Measurements from ENCODE around the gene LAMC1. TPM values are rescaled to one million over a fixed set of nuclear protein-coding genes. Genes with fewer than 3 reads are reported as not detected.

Gene LAMC1
- total and polyA plus RNA-seq, 2 of the 4 experiments (the other 2 are of a cell fraction) = 249 to 394 TPM

GRCh38 chr1:183110326-183110880 lies 87.2 kb downstream of the LAMC1 start:
- Histone ChIP-seq H3K14ac (replicated peaks; ENCODE audit: low read depth, low read length) (no peak overlapping the region), H2BK5ac (ENCODE audit: low read depth, low read length, poor library complexity, severe bottlenecking) (no peak overlapping the region), H3K4ac (ENCODE audit: low read depth, low read length) (no peak overlapping the region), H2AK9ac (replicated peaks; ENCODE audit: low read depth, low read length, poor library complexity) (no peak overlapping the region), H3K4me1 (ENCODE audit: control insufficient read depth, insufficient read depth, low read length) (peaks cover 12% of the 10 kb centered on the region), H4K20me1 (ENCODE audit: insufficient read depth, low read length) (peaks cover 31% of the 10 kb centered on the region), H3K36me3 (ENCODE audit: control insufficient read depth, insufficient read depth, low read length) (peaks cover 26% of the 10 kb centered on the region), H3K9ac (ENCODE audit: low read depth, low read length) (no peak overlapping the region), H4K5ac (ENCODE audit: low read depth, low read length) (no peak overlapping the region), H3K4me2 (ENCODE audit: low read depth, low read length) (no peak overlapping the region), H3K27me3 (ENCODE audit: control insufficient read depth, insufficient read depth, low read length) (no peaks in the 10 kb centered on the region), H2BK120ac (ENCODE audit: low read depth, low read length) (no peak overlapping the region), H3K27ac (ENCODE audit: insufficient read depth, low read length) (no peak overlapping the region), H3K4me3 (ENCODE audit: insufficient read depth, low read depth, low read length) (no peak overlapping the region), H4K91ac (ENCODE audit: insufficient read depth, low read depth, low read length) (no peak overlapping the region), H3K9me1 (ENCODE audit: insufficient read depth, low read length) (peaks cover 13% of the 10 kb centered on the region), H2AFZ (replicated peaks; ENCODE audit: low read length, poor library complexity) (no peak overlapping the region), H3K18ac (ENCODE audit: low read depth, low read length) (no peak overlapping the region), H3K9me3 (ENCODE audit: control insufficient read depth, insufficient read depth, low read length) (no peaks in the 10 kb centered on the region), H3K79me1 (ENCODE audit: low read depth in 1 of 2, low read length in 2 of 2) (peaks cover 51 to 74% of the 10 kb centered on the region in 2 experiments), H3K23ac (ENCODE audit: low read depth, low read length) (no peak overlapping the region), H3K56ac (ENCODE audit: extremely low read depth, insufficient read depth, low read length) (no peak overlapping the region), H4K8ac (ENCODE audit: low read depth in 2 of 2, low read length in 2 of 2) (no peak overlapping the region), H2BK20ac (ENCODE audit: low read depth, low read length) (no peak overlapping the region), H2AK5ac (ENCODE audit: low read depth, low read length) (no peak overlapping the region), H2BK15ac (ENCODE audit: low read depth, low read length) (no peak overlapping the region)
- DNase-seq (no peak), ATAC-seq (ENCODE audit: low read depth) (no peak)
- BruUV-seq (replicated peaks) = no TSS peak
- dilution Hi-C loops (cut with HindIII; ENCODE audit: low sequenced_read_pairs, unreplicated experiment) (no loop called here), in situ Hi-C loops (cut with MboI; ENCODE audit: low sequenced_read_pairs) (loop anchor here (10.0 to 25.0 kb wide), 2 partner anchors 148 to 226 kb away; partner anchors contain the start of gene SHCBP1L), intact Hi-C loops (cut with micrococcal nuclease) (no loop called here)
- TF ChIP-seq MXI1 (IDR thresholded peaks at IDR 0.05; ENCODE audit: borderline replicate concordance, low read depth, low read length) = no peak
- no peak for TF ChIP-seq USF2 (IDR thresholded peaks at IDR 0.05; ENCODE audit: low read depth, low read length)
- TF ChIP-seq RCOR1 (IDR thresholded peaks at IDR 0.05; ENCODE audit: insufficient replicate concordance, low read length) = no peak
- no peak for TF ChIP-seq POLR2A (IDR thresholded peaks at IDR 0.05; ENCODE audit: low read depth, low read length)
- no peak for TF ChIP-seq ELK1 (IDR thresholded peaks at IDR 0.05; ENCODE audit: borderline replicate concordance, low read depth, low read length)
- no peak for TF ChIP-seq MAZ (IDR thresholded peaks at IDR 0.05; ENCODE audit: borderline replicate concordance, low read depth, low read length)
- TF ChIP-seq SMC3 (IDR thresholded peaks at IDR 0.05; ENCODE audit: low read depth, low read length) = no peak
- TF ChIP-seq RAD21 (IDR thresholded peaks at IDR 0.05; ENCODE audit: low read length) = no peak
- no peak for TF ChIP-seq CEBPB (IDR thresholded peaks at IDR 0.05; ENCODE audit: low read depth, low read length)
- no peak for TF ChIP-seq CTCF (conservative IDR thresholded peaks at IDR 0.05; ENCODE audit: low read depth, low read length)
- TF ChIP-seq BHLHE40 (IDR thresholded peaks at IDR 0.05; ENCODE audit: low read depth, low read length) = no peak
- TF ChIP-seq MAFK (IDR thresholded peaks at IDR 0.05; ENCODE audit: low read depth, low read length) = no peak
- TF ChIP-seq RFX5 (IDR thresholded peaks at IDR 0.05; ENCODE audit: low read depth, low read length) = no peak
- TF ChIP-seq CHD1 (IDR thresholded peaks at IDR 0.05; ENCODE audit: low read depth, low read length) = no peak
- TF ChIP-seq NFE2L2 (IDR thresholded peaks at IDR 0.05; ENCODE audit: low read depth, low read length) = no peak
- POLR2A ChIA-PET (ENCODE audit: unreplicated experiment) = no interaction called here
- WGBS, 2 experiments (ENCODE audit: extremely low coverage in 2 of 2, insufficient read length in 1 of 2) = 89% methylated on average over 4 of the region's 8 CpGs; no CpG with 5 or more reads in 1 of the 2 experiments
- CTCF ChIA-PET = interaction anchor here (1.0 kb wide), 1 partner anchor 148 kb away, joined by 3 read pairs; no protein-coding TSS in a partner anchor

All from IMR-90 (cell line).